Subcutaneous adipose tissue (tissue), 4 donors: ENCODE data around the gene UBE2L6. TPM values are rescaled to one million over a fixed set of nuclear protein-coding genes. Genes with fewer than 3 reads are reported as not detected.

Source experiments
- CTCF ChIP-seq: fragments of 450-650 bp; IDR thresholded peaks from one replicate; pipeline ENCODE4 v1.5.1; 2016; ENCODE audit warnings: low read depth, mild to moderate bottlenecking, control low read depth, antibody characterized with exemption, moderate library complexity
- total RNA-seq, 4 donors: library from RNA; depleted of rRNA; stranded (reverse); fragments of >200 nt; gene quantifications; one replicate each; pipeline ENCODE4 v1.1.0, GENCODE V29; 2016

UBE2L6 gene
- total RNA-seq, 4 donors from 2014 or later: 21.8 to 60.7 (median 33.6) TPM

GRCh38 chr11:57542582-57542981 is 24.9 kb downstream of the UBE2L6 start:
- no peak for TF ChIP-seq CTCF

GRCh38 chr11:57541169-57541568 is 26.3 kb downstream of the UBE2L6 start:
- TF ChIP-seq CTCF: no peak

- TF ChIP-seq CTCF: no peak
Measured at GRCh38 chr11:57539342-57539741, 28.1 kb downstream of the UBE2L6 start.

GRCh38 chr11:57536947-57537619 is 30.4 kb downstream of the UBE2L6 start, which contains the start of gene SMTNL1:
TSS of gene SMTNL1 (plus strand) at chr11:57537595. CDS start at chr11:57542643, 5,048 bp downstream.
- no peak for TF ChIP-seq CTCF

GRCh38 chr11:57530596-57531507 is 36.6 kb downstream of the UBE2L6 start, which contains the start of gene TIMM10:
TSS of gene TIMM10 (minus strand) at chr11:57530754. CDS start at chr11:57530189, 565 bp downstream.
- TF ChIP-seq CTCF: no peak

- no peak for TF ChIP-seq CTCF
Measured at GRCh38 chr11:57530215-57530595, 37.3 kb downstream of the UBE2L6 start.

GRCh38 chr11:57529012-57529411 is 38.5 kb downstream of the UBE2L6 start:
- no peak for TF ChIP-seq CTCF
